Measurements from ENCODE around the gene YIPF1.

- TF ChIP-seq POLR2A (IDR thresholded peaks at IDR 0.05; ENCODE audit: low read depth, low read length) (no peak), POLR2AphosphoS5 (IDR thresholded peaks at IDR 0.05; ENCODE audit: low read depth, low read length) (no peak)
These were observed 48.7 kb upstream of the YIPF1 start for GRCh38 chr1:53938136-53938830.

All from GM12892 (cell line).